ENCODE data around the gene CAPN15. TPM values are rescaled to one million over a fixed set of nuclear protein-coding genes. Genes with fewer than 3 reads are reported as not detected.

Gene CAPN15
- total and polyA plus RNA-seq, 4 donors: 14.4 to 64.1 (median 38.9) TPM

DNA sequence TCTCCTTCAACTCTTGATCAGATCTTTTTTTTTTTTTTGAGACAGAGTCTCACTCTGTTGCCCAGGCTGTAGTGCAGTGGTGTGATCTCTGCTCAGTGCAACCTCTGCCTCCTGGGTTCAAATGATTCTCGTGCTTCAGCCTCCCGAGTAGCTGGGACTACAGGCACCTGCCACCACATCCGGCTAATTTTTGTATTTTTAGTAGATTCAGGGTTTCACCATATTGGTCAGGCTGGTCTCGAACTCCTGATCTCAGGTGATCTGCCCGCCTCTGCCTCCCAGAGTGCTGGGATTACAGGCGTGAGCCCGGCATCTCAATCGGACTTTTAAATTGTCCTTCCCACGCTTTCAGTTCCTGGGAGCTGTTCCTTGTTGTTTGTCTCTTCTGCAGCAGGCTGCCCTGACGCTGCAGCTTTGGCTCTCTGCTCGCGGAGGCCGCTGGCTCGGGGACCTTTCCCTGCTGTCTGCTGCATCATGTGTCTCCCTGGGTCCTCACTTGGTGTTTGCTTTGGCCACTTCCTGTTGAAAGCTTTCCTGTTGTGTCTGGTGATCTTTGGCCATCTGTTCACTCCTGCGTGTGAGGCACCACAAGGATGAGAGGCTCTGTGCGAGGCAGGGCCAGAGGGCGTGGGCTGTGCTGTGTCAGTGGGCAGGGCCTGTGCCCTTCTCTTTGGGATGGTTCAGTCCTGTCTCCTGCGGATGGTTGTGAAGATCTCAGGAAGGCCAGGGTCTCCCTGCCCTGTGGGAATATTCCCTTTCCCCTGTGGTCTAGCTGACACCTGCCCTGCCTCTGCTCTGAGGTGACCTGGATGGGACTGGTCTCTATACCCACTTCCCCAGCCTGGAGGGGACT is 18.4 kb upstream of the CAPN15 start:
- H3K27me3 ChIP-seq (ENCODE audit: control insufficient read depth in 3 of 3, insufficient read depth in 3 of 3, low read length in 2 of 3): no peaks in the 10 kb centered on the region
- no peaks in the 10 kb centered on the region for H3K4me1 ChIP-seq (ENCODE audit: control insufficient read depth in 5 of 5, insufficient read depth in 5 of 5, low read length in 5 of 5)
- H3K9ac ChIP-seq (ENCODE audit: insufficient read depth in 1 of 2, low read length in 2 of 2): no peak overlapping the region
- WGBS, 2 donors: 84 to 90% methylated on average over 18 of the region's 18 CpGs
- peaks cover 0 to 2% (median 0%) of the 10 kb centered on the region in 4 donors for H3K9me3 ChIP-seq (ENCODE audit: control insufficient read depth in 4 of 4, insufficient read depth in 3 of 4, low read length in 3 of 4)
- H3K27ac ChIP-seq (ENCODE audit: low read depth in 1 of 2, low read length in 1 of 2): no peak overlapping the region
- ATAC-seq (ENCODE audit: insufficient read depth, low FRiP score) (no peak), DNase-seq (peak in 1 of 3 donors; percentile 30)
- no peak overlapping the region for H3K4me3 ChIP-seq
- TF ChIP-seq, protein P1, sequence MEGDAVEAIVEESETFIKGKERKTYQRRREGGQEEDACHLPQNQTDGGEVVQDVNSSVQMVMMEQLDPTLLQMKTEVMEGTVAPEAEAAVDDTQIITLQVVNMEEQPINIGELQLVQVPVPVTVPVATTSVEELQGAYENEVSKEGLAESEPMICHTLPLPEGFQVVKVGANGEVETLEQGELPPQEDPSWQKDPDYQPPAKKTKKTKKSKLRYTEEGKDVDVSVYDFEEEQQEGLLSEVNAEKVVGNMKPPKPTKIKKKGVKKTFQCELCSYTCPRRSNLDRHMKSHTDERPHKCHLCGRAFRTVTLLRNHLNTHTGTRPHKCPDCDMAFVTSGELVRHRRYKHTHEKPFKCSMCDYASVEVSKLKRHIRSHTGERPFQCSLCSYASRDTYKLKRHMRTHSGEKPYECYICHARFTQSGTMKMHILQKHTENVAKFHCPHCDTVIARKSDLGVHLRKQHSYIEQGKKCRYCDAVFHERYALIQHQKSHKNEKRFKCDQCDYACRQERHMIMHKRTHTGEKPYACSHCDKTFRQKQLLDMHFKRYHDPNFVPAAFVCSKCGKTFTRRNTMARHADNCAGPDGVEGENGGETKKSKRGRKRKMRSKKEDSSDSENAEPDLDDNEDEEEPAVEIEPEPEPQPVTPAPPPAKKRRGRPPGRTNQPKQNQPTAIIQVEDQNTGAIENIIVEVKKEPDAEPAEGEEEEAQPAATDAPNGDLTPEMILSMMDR (IDR thresholded peaks at IDR 0.05; ENCODE audit: control extremely low read depth, extremely low read depth): no peak
- H3K36me3 ChIP-seq (ENCODE audit: control insufficient read depth in 4 of 4, insufficient read depth in 4 of 4, low read length in 4 of 4): peaks cover 0 to 21% (median 0%) of the 10 kb centered on the region in 4 donors

DNA sequence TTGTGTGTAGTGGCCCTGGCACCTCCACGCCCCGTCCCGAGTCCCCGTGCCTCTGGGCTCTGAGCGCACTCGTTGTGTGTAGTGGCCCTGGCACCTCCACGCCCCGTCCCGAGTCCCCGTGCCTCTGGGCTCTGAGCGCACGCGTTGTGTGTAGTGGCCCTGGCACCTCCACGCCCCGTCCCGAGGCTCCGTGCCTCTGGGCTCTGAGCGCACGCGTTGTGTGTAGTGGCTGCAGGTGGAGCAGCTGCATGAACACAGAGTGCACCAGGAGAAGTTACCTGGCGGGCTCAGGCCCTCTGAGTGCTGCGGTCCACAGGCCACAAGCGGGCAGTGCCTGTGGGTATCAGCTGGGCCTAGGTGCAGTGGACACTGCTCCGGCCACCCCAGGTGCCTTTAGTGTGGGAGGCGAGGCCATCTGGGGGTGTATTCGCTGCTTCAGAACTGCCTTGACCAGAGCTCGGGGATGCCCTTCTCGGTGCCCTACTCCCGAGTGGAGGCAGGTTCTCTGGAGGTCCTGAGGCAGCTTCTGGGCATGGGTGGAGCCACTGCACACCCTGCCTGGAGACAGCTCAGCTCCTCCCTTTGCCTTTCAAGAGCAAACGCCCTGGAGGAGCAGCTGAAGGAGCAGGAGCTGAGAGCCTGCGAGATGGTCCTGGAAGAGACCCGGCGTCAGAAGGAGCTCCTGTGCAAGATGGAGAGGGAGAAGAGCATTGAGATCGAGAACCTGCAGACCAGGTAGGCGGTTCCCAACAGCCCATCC is 17.3 kb upstream of the CAPN15 start:
- Histone ChIP-seq H3K27ac (ENCODE audit: low read depth in 1 of 2, low read length in 1 of 2) (no peak overlapping the region), H3K27me3 (ENCODE audit: control insufficient read depth in 3 of 3, insufficient read depth in 3 of 3, low read length in 2 of 3) (no peaks in the 10 kb centered on the region), H3K9ac (ENCODE audit: insufficient read depth in 1 of 2, low read length in 2 of 2) (no peak overlapping the region), H3K4me1 (ENCODE audit: control insufficient read depth in 5 of 5, insufficient read depth in 5 of 5, low read length in 5 of 5) (no peaks in the 10 kb centered on the region), H3K36me3 (ENCODE audit: control insufficient read depth in 4 of 4, insufficient read depth in 4 of 4, low read length in 4 of 4) (peaks cover 0 to 26% (median under 1%) of the 10 kb centered on the region in 4 donors), H3K4me3 (no peak overlapping the region), H3K9me3 (ENCODE audit: control insufficient read depth in 4 of 4, insufficient read depth in 3 of 4, low read length in 3 of 4) (peaks cover 0 to 2% (median 0%) of the 10 kb centered on the region in 4 donors)
- ATAC-seq (ENCODE audit: insufficient read depth, low FRiP score) (no peak), DNase-seq (no peak)
- 95 to 96% methylated on average over 35 of the region's 35 CpGs for WGBS, 2 donors
- TF ChIP-seq, protein P1 (IDR thresholded peaks at IDR 0.05; ENCODE audit: control extremely low read depth, extremely low read depth): no peak

DNA sequence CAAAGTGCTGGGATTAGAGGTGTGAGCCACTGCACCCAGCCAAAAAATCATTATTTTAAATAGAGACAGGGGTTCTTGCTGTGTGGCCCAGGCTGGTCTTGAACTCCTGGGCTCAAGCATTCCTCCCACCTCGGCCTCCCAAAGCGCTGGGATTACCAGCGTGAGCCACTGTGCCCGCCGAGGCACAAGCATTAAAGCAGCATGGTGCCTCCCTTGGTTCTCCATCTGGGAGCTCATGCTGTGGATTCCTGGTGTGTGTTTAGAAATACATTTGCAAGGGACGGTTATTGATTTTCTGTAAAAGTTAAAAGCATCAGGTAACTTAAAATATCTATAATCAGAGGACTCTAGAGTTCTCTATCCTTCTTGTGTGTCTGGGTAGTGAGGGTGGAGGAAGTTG is 14.7 kb upstream of the CAPN15 start:
- WGBS, 2 donors: 93 to 99% methylated on average over 6 of the region's 6 CpGs
- H3K36me3 ChIP-seq (ENCODE audit: control insufficient read depth in 4 of 4, insufficient read depth in 4 of 4, low read length in 4 of 4): peaks cover 0 to 24% (median 3%) of the 10 kb centered on the region in 4 donors

More for the DNA sequence above, 14.7 kb upstream of the CAPN15 start:
- no peak overlapping the region for H3K9ac ChIP-seq (ENCODE audit: insufficient read depth in 1 of 2, low read length in 2 of 2)
- H3K27ac ChIP-seq (ENCODE audit: low read depth in 1 of 2, low read length in 1 of 2): no peak overlapping the region
- H3K4me1 ChIP-seq (ENCODE audit: control insufficient read depth in 5 of 5, insufficient read depth in 5 of 5, low read length in 5 of 5): no peaks in the 10 kb centered on the region
- ATAC-seq (ENCODE audit: insufficient read depth, low FRiP score) (no peak), DNase-seq (no peak)
- H3K27me3 ChIP-seq (ENCODE audit: control insufficient read depth in 3 of 3, insufficient read depth in 3 of 3, low read length in 2 of 3): no peaks in the 10 kb centered on the region
- peaks cover 0 to 2% (median 0%) of the 10 kb centered on the region in 4 donors for H3K9me3 ChIP-seq (ENCODE audit: control insufficient read depth in 4 of 4, insufficient read depth in 3 of 4, low read length in 3 of 4)
- no peak overlapping the region for H3K4me3 ChIP-seq
- TF ChIP-seq, protein P1 (IDR thresholded peaks at IDR 0.05; ENCODE audit: control extremely low read depth, extremely low read depth): no peak

All from lung (tissue), 12 donors.